Central memory CD4-positive, alpha-beta T cell (primary cell): Measurements from ENCODE around the gene ZNF646.
"Not testable (repeated sequence)": the region's sequence is repeated elsewhere in the genome, so short reads cannot be mapped to it uniquely, and the experiment has no call there.

Experiments
- DNase-seq: peaks from one replicate; pipeline ENCODE4 v3.0.0; 2022

The ZNF646 gene

DNA sequence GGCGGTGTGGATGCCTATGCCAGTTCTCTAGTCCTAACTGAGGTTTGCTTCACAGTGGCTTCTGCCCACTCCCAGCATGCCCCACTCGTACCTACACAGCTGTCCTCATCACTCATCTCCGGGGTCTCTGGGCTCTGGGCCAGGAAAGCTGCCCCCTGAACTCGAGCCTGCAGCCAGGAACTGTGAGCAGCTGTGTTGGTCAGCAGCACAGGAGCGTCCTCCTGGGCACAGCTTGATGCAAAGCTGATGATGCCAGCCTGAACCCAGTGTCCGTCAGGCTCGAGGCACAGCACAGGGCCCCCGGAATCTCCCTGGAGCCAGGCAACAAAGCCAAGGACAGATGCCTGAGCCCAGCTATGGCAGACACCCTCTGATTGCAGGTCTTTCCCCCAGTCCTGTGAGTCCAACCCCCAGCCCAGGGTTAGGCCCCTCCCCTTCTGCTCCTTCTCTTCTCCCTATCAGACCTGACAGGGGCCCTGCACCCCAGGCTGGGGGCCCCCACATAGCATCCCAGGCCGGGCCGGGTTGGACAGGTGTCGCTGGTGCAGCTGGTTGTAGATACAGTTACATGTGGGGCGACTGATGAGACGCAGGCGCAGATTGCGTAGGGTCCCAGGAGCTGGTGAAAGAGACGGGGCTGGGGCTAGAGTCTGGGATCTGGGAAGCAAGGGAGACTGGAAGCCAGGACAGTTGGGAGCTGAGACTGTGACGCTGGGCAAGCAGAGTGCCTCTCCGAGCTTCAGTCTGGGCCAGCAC is 11.8 kb downstream of the ZNF646 start:
- DNase-seq = no peak

DNA sequence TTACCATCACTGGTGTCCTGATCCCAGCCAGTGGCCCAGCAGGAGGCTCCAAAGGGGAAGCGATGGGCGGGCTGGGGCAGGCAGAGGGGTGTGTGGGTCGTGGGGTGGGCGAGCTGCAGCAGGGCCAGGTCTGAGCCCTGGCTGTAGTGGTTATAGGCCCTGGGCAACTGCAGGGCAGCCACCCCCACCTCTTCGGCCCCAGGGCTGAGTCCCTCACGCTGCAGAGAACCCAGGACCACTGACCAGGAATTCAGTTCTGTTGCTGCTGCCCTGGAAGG is 12.3 kb downstream of the ZNF646 start:
- DNase-seq = no peak

DNA sequence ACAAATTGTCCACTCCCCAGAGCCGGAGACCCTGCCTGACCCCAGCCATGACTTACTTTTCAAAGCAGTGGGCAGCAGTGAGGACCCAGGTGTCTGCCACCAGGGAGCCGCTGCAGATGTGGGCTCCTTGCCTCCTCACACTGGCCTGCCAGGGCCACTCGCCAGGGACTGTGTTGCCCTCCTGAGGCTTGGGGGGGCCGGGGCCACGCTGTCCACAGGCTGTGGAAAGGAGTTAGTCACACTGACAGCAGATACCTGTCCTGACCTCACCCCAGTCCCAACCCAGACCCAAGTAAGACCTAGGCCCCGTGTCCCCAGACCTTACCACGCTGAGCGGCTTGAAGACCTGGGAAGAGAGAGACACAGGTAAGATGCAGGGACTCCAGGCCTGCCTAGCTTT is 13.3 kb downstream of the ZNF646 start:
- DNase-seq = no peak

DNA sequence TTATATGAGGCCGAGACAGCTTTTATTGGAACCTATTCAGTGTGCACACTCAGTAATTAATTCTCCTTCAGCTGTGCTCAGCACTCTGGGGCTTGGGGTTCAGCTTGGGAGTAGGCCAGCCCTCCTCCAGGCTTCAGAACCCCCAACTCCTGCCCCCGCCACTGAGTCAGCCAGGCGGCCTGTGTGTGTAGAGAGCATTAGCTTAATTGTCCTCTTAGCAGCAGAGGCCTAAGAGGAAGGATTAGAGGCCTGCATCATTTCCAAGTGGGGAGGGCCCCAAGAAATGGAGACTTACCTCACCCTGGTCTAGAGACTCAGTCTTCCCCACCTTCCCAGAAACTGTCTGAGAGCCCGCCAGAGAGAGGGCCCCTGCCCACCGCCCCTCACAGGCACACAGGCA is 13.7 kb downstream of the ZNF646 start:
- DNase-seq = no peak

DNA sequence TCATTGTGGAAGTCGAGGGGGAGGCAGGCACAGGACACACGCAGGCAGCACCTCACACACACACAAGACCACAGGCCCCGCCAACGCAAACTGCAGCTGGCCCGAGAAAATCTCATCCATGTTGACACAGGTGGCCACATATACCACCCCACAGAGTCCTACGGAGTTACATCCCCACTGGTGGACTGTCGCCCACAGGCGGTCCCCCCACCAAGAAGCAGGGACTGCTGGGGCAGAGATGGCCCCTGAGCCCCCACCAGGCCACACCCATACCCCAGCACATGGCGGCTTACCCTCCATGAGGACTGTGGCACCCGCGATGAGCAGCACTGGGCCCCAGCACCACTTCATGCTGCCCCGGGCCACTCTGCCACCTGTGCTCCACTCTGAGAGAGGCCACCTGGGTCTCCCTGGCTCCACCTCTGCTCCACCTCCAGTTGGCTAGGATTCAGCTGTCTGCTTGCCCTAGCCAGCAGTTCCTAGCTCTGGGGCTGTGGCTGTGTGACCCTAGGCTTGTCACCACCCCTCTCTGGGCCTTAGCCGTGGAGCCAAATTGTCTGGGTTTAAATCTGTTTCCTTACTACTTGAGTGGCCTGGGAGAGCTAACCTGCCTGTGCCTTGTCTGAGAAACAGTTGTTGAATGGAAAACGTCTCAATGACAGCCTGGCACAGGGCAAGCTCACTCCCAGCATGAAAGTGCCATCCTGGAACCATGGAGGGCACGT is 14.4 kb downstream of the ZNF646 start, which contains the start of gene PRSS53:
Gene PRSS53, minus strand, starts transcription at position 485 of the 725 bp plus-strand sequence. Its CDS starts 134 bp downstream, at position 351.
- DNase-seq = no peak

DNA sequence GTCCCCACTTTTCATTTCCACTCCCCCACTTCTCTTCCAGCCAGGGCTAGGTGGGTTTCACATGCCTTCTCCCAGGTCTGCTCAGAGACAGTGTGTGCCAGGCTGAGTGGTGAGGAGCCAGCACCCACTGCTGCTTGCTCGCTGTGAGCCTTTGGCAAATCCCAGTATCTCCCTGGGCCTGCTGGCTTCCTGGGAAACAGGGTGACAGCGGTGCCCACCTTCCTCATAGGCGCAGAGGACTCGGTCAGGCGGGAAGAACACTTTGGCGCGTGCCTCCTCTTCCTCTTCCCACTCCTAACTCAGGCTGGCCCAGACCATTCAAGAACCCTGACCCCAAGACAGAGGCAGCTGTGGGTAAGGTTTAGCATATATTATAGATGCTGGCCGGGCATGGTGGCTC is 15.0 kb downstream of the ZNF646 start:
- no peak for DNase-seq

DNA sequence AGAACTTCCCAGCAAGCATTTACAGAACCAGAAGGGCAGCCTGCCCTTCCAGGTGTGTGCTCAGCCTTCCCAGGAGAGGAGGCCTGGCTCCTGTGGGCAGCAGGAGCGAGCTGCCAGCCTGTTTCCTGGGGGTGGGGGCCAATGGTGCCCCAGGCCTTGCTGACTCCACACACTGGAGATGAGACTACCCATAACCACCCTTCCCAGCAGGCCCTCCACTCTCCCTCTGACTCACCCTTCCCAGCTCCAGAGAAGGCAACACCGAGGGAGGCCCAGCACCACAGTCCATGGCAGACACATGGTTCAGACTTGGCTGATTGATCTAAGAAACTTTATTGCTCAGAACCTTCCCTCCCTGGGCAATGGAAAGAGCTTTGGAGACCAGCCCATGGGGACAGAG is 16.3 kb downstream of the ZNF646 start:
- DNase-seq = no peak

DNA sequence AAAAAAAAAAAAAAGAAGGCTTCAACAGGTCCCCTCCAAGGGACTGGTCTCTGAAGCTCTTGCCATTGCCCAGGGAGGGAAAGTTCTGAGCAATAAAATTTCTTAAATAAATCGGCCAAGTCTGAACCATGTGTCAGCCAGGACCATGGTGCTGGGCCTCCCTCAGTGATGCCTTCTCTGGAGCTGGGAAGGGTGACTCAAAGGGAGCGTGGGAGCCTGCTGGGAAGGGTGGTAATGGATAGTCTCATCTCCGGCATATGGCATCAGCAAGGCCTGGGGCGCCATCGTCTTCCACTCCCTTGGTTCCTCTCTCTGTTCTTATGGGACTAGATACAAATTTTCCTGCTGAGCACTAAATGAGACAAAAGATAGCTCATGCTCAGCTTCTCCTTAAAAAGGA is 18.1 kb downstream of the ZNF646 start:
- no peak for DNase-seq

DNA sequence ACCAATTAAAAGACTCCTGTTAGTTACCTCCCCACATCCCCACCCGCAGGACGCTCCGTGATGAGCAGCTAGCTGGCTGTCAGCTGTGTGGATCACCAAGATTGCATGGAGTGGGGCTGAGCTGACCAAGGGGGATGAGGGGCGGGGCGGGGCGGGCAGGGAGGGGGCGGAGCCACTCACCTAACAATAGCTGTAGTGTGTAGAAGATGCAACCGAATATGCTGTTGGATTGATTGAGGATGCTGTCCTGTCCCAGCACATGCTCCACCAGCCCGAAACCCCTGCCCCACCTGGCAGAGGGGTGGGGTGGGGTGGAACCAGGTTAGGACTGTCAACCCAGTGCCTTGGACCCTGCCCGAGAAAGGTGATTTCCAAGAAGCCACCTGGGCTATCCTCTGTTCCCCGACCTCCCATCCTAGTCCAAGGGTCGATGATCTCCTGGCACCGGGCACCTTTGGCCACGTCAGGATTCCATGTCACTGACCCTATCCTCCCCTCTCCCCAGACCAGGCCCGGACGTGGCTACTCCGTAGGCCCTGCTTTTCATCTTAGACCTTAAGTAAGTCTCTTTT is 19.0 kb downstream of the ZNF646 start:
- no peak for DNase-seq

DNA sequence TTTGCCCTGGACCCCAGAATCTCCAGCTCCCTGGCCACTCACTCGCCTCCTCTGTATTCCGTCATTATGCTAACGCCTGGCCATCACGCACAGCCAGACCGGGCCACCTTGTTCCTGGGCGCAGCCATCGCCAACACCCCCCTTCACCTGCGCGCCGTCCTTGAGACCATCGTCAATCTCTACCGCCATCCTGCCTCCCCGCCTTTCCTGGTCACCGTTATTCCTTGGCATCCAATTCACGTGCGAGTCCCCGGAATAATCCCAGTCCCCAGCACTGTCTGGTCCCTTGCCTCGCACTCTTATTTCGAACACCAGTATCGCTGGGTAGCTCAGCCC is 19.8 kb downstream of the ZNF646 start:
- DNase-seq = no peak

DNA sequence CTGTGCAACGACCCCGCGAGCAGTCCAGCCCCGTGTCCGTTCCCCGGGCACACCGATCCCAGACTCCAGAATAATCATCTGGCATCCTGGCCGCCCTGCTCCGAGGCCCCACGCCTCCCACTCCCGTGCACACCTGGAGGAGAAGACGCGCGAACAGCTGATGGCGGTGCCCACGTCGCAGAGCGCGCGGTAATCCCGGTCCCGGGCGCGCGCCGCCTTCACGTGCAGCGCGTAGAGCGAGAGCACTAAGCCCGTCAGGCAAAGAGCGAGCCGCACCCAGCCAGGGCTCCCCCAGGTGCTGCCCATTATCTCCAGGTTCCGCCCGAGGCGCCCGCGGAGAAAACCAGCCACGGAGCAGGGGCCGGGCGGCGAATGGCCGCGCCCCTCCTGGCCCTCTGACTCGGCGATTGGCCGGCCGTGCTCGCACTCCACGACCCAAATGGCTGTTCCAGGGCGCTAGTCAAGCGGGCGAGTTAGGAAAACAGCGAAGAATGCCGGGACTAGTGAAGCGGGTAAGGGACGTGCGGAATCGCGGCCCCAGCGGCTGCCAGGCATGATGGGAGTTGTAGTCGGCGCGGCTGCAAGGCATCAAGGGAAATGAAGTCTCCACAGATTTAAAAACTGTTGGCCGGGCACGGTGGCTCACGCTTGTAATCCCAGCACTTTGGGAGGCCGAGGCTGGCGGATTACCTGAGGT is 20.4 kb downstream of the ZNF646 start, which contains the start of gene VKORC1:
Gene VKORC1, minus strand, starts transcription at position 374 of the 697 bp plus-strand sequence. Its CDS starts 68 bp downstream, at position 306.
- peak; percentile 87 for DNase-seq

DNA sequence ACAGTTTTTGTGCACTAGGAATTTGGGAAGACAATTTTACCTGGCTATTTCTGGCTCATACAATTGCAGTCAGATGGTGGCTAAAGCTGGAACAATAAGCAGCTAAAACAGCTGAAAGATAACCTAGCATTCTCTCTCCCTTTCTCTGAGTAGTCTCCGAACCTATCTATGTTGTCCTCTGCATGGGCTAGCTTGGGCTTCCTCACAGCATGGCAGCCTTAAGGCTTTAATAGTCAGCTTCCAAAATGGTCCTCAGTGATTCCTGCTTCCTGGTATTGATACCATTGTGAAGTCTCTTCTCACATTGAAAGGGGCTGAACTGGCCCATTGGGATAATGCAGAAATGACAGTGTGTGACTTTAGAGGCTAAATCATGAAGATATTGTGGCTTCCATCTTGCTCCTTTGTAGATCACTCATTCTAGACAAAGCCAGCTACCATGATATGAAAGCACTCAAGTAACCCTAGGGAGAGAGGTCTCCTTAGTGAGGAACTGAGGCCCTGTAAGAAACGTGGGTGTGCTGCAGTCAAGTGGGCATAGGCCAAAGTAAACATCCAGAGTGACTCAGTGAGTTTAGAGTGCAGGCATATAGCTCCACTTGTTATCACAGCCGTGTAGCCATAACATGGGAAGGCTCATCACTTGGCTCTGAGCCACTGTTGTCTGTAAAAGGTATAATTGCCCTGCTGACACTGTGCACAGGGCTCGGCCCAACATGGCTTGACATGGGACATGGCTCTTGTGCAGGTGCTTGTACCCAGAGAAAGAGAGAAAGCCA is 25.8 kb downstream of the ZNF646 start:
- DNase-seq = no peak

DNA sequence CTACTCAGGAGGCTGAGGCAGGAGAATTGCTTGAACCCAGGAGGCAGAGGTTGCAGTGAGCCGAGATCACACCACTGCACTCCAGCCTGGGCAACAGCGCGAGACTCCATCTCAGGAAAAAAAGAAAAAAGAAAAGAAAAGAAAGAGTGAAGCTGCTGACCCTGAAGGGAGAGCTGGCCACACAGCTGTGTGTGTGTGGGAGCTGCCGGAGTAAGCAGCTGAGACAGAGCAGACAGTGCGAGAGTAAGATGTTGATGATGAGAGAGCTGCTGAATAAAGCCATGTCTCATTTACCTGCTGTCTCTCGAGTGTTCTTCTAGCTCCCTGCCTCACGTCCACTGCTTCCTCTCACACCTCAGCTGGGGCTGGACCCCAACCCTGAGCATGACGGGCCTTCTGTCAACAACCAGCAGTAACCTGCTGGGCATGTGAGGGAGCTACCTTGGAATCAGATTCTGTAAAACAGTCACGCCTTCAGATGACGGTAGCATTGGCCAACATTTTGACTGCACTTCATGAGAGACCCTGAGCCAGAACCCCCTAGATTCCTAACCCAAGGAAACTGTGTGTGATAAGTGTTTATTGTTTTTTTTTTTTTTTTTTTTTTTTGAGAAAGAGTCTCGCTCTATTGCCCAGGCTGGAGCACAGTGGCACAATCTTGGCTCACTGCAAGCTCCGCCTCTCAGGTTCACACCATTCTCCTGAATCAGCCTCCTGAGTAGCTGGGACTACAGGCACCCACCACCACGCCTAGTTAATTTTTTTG is 26.8 kb downstream of the ZNF646 start:
- DNase-seq = not testable (repeated sequence)

DNA sequence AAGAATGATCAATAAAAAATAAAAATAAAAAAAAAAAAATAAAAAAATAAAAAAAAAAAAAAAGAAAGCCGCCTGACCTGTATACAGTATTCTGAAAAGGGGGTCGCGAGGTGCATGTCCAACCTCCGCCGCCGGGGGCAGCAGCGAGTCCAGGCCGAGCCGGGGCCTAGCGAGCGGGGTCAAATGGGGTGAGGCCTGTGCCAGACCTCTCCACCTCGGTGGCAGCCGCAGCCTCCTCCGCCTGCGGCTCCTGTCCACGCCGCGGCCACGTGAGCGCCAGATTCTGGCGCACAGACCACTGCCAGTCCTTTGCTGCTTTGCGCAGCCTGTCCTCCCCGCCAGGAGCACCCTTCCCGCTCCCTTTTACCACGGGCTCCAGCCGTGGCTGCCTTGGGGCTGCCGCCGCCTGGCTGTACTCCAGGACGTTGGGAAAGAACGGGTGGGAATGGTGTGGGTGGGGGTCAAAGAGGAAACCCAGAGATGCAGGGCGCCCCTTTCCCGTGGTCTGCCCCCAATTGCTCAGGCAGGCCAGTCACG is 31.5 kb downstream of the ZNF646 start:
- peak; percentile 56 for DNase-seq

DNA sequence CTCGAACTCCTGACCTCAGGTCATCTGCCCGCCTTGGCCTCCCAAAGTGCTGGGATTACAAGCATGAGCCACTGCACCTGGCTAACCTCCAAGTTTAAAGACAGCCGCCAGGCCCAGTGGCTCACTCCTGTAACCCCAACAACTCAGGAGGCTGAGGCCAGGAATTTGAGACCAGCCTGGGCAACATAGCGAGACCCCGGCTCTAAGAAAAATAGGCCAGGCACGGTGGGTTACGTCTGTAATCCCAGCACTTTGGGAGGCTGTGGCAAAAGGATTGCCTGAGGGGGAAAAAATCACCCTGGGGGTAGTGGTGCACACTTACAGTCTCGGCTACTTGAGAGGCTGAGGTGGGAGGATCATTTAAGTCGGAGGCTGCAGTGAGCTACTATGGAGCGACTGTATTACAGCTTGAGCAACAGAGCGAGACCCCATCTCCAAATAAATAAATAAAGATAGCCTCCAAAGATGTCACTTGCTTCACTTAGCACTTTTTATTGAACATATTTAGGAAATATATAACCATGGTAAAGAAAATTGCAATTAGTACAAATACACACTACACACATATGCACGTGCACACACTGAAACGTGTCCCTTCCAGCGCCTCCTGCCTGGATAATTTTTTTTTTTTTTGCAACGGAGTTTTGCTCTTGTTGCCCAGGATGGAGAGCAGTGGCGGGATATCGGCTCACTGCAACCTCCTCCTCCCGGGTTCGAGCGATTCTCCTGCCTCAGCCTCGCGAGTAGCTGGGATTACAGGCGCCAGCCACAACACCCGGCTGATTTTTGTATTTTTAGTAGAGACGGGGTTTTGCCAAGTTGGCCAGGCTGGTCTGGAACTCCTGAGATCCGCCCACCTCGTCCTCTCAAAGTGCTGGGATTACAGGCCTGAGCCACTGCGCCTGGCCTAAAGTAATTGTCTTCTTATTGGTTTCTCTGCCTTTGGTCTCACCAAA is 32.6 kb downstream of the ZNF646 start:
- DNase-seq = no peak

DNA sequence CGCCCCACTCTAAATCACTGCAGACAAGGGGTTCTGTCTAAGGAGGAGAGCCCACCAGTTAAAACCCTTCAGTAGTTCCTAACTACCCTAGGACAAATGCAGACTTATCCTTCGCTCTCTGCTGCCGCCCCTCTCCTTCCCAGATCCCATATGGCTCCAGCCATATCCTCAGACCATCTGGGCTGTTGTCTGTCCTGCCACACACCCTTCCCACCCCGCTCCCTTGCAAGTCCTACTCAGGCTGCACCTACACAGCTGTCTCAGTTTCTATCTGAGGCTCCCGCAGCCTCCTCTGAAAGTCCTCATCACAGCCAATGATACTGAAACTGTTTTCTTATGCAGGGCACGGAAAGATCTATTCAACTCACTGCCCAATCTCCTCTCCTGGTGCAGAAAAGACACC is 33.2 kb downstream of the ZNF646 start:
- DNase-seq = no peak

DNA sequence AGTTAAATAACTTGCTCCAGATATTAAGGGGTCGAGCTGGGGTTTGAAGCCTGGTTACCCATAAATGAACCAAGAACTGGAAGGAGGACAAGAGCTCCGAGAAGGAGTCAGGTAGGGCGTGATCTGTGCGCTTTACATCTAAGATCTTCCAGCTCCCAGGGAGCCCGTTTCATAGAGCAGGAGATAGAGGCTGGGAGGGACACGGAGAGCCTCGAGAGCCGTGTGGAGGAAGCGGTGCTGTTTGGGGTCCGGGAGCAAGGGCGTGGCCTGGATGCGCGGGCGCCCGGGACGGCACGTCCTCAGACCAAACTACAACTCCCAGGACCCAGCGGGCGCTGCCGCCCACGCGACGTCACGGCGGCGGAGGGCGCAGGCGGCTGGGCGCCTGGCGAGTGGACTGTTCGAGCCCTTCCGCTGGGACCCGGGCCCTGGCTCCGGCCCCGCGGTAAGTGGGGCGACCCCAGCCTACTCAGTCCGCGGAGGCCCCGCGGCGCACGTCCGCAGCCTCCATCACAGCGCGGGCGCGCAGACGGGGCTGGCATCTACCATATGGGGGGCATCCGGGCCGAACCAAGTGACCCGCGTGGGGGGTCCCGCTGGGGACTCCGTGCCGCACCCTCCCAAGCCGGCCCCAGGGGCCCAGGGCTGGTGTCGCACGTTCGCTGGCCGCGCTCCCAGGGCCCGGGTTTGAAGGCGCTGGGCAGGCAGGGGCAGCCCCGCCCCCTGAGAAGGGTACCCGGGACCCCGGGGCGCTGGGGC is 34.0 kb downstream of the ZNF646 start, which contains the start of gene BCKDK:
Gene BCKDK, plus strand, starts transcription at position 352 of the 759 bp plus-strand sequence. CDS start 838 bp downstream, outside the sequence.
- peak; percentile 38 for DNase-seq

DNA sequence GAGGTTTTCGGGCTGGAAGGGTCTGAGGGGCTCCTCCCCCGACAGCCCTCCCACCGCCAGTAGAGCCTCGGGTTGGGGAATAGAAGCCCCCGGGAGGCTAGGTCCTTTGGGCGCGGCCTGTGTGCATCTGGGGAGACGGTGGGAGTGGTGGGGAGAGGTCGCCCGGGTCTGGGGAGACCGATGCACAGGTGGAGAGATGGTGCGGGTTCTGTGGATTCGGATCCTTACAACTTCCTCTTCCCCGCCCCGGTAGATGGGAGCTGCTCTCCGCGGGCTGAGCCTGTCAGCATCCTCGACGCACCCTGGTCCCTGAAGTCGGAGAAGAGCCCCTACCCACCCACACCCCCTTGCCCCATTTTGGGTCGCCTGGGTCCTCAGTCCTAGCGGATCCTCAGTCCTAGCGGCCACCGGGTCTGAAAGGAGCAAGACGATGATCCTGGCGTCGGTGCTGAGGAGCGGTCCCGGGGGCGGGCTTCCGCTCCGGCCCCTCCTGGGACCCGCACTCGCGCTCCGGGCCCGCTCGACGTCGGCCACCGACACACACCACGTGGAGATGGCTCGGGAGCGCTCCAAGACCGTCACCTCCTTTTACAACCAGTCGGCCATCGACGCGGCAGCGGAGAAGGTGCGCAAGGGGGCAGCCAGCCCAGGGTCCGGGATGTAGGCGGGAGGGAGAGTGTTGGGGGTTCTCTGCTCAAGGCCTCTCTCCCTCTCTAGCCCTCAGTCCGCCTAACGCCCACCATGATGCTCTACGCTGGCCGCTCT is 34.8 kb downstream of the ZNF646 start:
- no peak for DNase-seq

DNA sequence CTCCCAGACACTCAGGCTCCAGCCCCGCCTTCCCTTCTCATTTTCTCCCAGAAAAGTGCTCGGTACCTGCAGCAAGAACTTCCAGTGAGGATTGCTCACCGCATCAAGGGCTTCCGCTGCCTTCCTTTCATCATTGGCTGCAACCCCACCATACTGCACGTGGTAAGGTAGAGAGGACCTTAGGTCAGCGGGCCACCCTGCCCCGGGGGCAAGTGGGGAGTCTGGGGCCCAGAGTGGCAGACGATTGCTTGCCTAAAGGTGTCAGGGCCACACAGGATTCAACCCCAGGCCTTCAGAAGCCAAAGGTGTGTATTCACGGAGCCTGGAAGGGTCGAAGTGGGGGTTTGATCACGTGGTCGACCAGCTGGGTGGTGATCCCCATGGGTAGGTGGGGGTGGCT is 35.4 kb downstream of the ZNF646 start:
- DNase-seq = no peak
